GM23248 (cell line): ENCODE results near the gene ATE1.

Source experiments
- EZH2 ChIP-seq: fragments of 200-600 bp; sonication (generic); IDR thresholded peaks from 2 replicates; pipeline ENCODE4 v1.6.1; 2018; ENCODE audit warnings: antibody characterized with exemption, mild to moderate bottlenecking; ENCODE audit not compliant: insufficient read depth, poor library complexity, severe bottlenecking
- EZH2phosphoT487 ChIP-seq: fragments of 200-600 bp; sonication (generic); IDR thresholded peaks from 2 replicates; pipeline ENCODE4 v1.6.1; 2018; ENCODE audit warnings: antibody characterized with exemption, moderate library complexity, mild to moderate bottlenecking, low read depth; ENCODE audit not compliant: insufficient read depth

DNA sequence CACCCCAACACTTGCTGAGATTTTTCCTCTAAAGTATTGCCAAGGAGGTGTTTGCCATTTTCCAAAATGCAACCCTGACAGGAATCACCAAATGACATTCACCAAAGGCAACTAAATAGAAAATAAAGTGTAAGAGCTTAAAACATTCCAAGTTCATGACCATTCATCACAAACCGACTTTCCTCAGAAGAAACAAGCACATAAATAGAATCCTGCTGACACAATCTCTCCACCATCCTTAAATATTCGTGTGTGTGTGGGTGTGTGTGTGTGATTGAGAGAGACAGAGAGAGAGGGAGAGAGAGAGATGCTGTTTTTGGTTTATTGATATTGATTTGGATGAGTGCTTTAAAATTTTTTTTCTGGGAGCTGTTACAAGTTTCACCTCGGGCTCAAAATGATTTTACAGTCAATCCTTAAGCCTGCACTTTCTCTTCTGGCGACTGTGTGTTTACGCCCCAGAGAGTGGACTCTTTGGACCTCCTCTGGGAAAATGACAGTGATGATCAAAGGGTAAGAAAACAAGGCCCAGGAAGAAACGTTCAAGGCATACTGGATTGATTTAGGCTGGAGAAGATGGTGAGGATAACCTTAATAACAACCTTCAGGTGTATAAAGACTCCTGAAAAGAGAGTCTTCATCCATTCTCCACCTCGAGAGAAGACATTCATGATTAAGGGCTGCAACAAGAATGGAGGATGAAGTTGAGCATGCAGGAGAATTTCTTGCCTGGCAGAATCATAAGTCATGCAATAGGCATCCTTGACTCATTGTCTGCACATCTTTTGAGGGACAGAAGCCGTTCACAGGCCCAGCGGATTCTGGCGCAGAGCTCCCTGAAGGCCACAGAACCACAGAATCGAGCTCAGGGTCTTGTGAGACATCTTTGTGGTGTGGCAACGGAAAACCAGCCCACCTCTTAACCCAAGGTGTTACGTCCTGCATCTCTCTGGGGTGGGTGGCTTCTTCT, 225.2 kb downstream of the ATE1 start:
- TF ChIP-seq EZH2phosphoT487 = no peak
- TF ChIP-seq EZH2 = no peak
